Bronchial smooth muscle cell (primary cell): ENCODE data around the gene NLRP13. TPM values are rescaled to one million over a fixed set of nuclear protein-coding genes. Genes with fewer than 3 reads are reported as not detected.

Source experiments
- total RNA-seq: library from RNA; depleted of rRNA; stranded (reverse); fragments of >200 nt; gene quantifications from 2 replicates; pipeline ENCODE4 v1.2.1, GENCODE V29; 2014

NLRP13 gene, protein sequence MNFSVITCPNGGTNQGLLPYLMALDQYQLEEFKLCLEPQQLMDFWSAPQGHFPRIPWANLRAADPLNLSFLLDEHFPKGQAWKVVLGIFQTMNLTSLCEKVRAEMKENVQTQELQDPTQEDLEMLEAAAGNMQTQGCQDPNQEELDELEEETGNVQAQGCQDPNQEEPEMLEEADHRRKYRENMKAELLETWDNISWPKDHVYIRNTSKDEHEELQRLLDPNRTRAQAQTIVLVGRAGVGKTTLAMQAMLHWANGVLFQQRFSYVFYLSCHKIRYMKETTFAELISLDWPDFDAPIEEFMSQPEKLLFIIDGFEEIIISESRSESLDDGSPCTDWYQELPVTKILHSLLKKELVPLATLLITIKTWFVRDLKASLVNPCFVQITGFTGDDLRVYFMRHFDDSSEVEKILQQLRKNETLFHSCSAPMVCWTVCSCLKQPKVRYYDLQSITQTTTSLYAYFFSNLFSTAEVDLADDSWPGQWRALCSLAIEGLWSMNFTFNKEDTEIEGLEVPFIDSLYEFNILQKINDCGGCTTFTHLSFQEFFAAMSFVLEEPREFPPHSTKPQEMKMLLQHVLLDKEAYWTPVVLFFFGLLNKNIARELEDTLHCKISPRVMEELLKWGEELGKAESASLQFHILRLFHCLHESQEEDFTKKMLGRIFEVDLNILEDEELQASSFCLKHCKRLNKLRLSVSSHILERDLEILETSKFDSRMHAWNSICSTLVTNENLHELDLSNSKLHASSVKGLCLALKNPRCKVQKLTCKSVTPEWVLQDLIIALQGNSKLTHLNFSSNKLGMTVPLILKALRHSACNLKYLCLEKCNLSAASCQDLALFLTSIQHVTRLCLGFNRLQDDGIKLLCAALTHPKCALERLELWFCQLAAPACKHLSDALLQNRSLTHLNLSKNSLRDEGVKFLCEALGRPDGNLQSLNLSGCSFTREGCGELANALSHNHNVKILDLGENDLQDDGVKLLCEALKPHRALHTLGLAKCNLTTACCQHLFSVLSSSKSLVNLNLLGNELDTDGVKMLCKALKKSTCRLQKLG
- not detected in 2 replicates for total RNA-seq

DNA sequence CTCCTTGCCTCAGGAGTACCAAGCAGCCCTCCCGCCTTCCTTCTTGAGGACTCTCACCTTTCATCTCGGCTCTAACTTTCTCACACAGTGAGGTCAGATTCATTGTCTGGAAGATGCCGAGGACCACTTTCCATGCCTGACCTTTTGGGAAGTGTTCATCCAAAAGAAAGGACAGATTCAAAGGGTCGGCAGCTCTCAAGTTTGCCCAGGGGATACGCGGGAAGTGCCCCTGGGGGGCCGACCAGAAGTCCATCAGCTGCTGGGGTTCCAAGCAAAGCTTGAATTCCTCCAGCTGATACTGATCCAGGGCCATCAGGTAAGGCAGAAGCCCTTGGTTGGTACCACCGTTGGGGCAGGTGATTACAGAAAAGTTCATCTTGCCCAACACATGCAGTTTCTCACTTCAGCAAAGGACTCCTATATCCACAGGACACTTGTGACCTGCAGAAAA is at the start of gene NLRP13:
TSS of gene NLRP13 (minus strand) at position 401 of the 451 bp plus-strand sequence. CDS start at position 376, 25 bp downstream.

DNA sequence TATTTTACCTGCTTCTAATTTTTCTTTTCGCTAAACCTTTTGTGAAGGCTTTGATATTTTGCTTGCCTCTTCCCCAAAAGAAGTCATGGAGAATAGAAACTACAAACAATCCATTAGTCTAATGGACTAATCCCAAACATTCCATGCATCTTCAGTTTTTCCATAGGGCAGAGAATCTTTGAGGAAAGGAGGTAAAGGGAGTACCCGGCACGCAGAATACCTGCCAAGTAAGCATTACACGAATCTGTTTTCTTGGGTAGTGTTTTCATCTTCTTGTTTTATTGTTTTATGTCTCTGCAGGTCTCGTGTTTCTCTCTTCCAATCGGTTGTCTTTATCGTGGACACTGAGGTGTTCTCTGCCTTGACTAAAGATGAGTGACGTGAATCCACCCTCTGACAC is 15.4 kb upstream of the NLRP13 start, which contains the start of gene NLRP8:
TSS of gene NLRP8 (plus strand) at position 301 of the 400 bp plus-strand sequence.

Other genes with a start within 250 kb of the NLRP13 start
- not detected in 2 replicates for gene NLRP9, start 193.9 kb downstream of the NLRP13 start, total RNA-seq
- gene RFPL4A, start 173.2 kb downstream of the NLRP13 start, total RNA-seq, result not detected in 2 replicates
- gene RFPL4AL1, start 163.2 kb downstream of the NLRP13 start, total RNA-seq, result not detected in 2 replicates
- gene NLRP11, start 100.3 kb downstream of the NLRP13 start, total RNA-seq, result not detected in 2 replicates
- not detected in 2 replicates for gene NLRP4, start 95.8 kb downstream of the NLRP13 start, total RNA-seq
- gene NLRP8, start 15.5 kb upstream of the NLRP13 start, total RNA-seq, result not detected in 2 replicates
- gene NLRP5, start 54.4 kb upstream of the NLRP13 start, total RNA-seq, result not detected in 2 replicates
- 18.8 and 23.5 TPM in 2 replicates for gene ZNF787, start 189.0 kb upstream of the NLRP13 start, total RNA-seq
- 9.6 and 11.5 TPM in 2 replicates for gene ZNF444, start 209.0 kb upstream of the NLRP13 start, total RNA-seq
- not detected in 2 replicates for gene GALP, start 243.7 kb upstream of the NLRP13 start, total RNA-seq